ENCODE measurements around the gene CYP26C1.
"Not testable (repeated sequence)": the region's sequence is repeated elsewhere in the genome, so short reads cannot be mapped to it uniquely, and the experiment has no call there.

Gene CYP26C1

DNA sequence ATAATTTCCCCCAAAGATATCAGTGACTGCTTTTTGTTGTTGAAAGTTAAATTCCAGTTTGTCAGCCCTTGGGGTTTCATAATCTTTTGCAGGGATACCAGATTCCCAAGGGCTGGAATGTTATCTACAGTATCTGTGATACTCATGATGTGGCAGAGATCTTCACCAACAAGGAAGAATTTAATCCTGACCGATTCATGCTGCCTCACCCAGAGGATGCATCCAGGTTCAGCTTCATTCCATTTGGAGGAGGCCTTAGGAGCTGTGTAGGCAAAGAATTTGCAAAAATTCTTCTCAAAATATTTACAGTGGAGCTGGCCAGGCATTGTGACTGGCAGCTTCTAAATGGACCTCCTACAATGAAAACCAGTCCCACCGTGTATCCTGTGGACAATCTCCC is 16.3 kb downstream of the CYP26C1 start:
- FAIRE-seq = no peak
- DNase-seq (ENCODE audit: low spot score) = no peak

DNA sequence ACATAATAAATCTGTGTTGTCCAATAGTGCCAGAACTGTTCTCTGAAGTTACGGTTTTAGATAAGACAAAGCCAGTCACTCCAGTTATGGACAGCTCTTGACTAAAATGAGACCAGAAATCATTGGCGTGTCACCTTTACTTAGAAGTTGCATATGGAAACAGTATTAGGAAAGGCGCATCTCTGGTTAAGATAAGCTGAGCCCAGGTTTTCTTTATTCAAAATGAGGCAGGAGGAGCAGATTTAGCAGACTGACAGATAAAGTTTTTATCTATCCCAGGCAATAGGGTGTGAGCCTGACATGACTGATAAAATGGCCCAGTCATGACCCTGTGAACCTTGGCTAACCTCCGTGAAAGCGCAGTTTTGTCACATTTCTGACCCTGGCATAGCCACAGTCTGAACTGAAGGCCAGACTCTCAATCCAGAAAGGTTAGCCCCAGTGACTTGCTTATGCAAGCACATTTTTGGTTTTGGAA is 17.3 kb downstream of the CYP26C1 start:
- no peak for DNase-seq (ENCODE audit: low spot score)
- no peak for FAIRE-seq

DNA sequence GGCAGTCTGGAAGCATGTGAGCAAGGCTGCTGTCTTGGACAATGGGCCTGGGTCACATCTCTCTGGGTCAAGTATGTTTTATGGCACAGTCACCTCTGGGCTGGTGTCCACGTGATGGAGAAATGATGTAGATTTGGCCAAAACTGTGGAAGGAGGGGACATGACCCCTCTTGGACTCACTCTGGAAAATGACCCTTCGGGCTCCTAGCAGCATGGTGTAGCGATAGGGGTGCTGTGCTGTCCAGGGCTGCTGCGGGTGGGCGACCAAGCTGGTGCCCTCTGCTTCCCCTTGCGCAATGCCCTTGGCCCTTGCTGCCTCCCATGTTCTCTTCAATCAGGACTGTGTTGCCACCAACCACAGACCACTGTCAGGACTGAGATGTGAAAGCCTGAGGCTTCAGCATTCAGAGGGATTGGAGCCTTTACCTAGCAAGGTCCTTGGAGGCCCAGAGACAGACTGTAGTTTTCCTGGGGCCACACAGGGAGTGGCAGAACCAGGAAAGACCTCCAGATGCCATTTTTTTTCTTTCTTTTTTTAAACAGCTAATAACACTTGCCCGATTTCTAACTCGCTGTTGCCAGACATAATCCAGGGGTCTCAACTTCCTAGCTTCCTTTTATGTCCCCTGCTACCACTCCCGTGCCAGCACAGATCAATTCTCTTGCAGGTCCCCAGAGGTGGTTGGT is 19.2 kb downstream of the CYP26C1 start:
- FAIRE-seq (no peak), DNase-seq (ENCODE audit: low spot score) (no peak)

DNA sequence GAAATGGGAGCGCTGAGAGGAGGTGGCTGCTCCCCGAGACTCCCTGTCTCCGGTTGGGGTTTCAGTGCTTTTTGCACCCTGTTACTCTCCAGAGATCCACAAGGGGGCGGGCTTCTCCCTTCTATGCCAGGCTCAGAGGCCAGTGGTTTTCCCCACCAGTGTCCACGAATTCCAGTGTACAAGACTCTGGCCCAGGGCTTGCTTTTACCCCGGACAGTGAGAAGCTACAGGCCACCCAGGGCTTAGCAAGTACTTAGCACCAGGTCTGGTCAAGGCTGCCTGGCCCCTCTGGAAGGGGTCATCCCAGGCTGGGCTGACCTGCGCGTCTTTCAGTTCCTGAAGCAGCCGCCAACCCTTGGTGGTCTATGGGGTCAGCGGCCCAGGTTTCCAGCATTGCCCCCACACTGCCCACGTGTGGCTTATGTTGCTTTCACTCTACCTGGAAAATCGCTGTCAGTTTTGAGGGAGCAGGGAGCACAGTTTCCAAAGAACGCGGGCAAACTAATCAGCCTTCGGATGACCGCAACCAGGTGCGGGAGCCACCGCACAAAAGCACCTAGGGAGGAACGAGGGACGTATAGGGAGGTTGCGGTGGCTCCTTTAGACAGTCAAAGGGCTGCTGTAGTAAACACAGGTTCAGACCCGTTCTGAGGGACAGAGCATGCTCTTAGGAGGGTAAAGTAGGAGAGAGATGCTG is 19.9 kb downstream of the CYP26C1 start:
- peak; percentile 50 for DNase-seq (ENCODE audit: low spot score)
- FAIRE-seq = no peak

DNA sequence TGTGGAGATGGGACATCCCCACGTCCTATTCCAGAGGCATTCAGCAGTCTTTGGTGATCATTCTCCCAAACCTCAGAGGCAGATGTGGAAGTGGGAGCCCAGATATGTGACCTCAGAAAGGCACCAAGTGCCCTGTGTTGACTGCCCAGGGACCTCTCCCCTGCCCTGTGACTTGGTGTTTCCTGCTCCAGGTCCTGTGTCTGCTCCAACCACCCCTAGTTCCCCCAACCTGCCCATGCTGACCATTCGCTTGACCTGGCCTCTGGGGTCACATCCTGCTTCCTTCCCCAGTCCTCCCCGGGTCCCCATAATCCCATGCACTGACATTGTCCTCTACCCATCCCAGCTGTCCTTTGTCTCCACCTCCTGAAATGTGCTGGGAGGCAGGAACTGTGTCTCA is 20.7 kb downstream of the CYP26C1 start:
- DNase-seq (ENCODE audit: low spot score) = no peak
- FAIRE-seq = no peak

DNA sequence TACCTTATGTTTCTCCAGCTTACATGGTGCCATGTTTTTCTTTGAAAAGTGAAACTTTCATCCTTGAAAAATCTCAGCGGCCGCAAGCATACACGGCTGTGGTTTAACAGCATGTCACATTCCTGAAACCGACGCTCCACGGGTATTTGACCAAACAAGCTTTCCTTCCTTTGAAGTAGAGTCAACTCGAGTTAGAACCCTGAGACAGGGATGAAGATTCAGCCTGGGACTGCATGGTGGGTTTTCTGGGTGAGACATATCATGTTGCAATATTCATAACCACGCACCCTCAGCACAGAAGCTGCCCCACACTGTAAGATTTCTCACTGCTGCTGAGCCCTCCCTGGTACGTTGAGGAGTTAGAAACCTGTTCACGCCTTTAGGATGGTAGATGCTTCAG is 21.2 kb downstream of the CYP26C1 start:
- DNase-seq (ENCODE audit: low spot score) (no peak), FAIRE-seq (no peak)

DNA sequence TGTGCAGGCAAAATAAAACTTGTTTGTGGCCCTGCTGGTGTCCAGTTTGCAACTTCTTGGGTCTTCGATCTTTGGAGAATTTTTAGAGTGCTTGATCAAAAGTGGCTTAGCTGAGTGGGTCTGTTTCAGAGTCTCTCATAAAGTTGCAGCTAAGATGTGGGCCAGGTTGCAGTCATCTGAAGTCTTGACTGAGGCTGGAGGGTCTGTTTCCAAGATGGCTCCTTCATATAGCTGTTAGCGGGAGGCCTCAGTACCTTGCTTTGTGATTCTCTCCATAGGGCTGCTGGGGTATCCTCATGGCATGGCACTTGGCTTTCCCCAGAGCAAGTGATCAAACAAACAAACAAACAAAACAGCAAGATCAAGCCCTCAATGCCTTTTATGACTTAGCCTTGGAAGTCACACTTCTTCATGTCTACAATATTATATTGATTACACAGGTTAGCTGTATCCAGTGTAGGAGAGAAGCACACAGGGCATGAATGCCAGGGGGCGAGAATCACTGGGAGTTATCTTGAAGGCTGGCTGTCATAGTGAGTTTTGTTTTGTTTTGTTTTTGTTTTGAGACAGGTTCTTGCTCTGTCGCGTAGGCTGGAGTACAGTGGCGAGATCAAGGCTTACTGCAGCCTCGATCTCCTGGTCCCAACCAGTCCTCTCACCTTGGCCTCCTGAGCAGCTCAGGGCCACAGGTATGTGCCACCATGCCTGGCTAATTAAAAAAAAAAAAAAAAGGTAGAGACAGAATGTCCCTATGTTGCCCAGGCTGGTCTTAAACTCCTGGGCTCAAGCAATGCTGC is 23.3 kb downstream of the CYP26C1 start:
- DNase-seq (ENCODE audit: low spot score) = no peak

DNA sequence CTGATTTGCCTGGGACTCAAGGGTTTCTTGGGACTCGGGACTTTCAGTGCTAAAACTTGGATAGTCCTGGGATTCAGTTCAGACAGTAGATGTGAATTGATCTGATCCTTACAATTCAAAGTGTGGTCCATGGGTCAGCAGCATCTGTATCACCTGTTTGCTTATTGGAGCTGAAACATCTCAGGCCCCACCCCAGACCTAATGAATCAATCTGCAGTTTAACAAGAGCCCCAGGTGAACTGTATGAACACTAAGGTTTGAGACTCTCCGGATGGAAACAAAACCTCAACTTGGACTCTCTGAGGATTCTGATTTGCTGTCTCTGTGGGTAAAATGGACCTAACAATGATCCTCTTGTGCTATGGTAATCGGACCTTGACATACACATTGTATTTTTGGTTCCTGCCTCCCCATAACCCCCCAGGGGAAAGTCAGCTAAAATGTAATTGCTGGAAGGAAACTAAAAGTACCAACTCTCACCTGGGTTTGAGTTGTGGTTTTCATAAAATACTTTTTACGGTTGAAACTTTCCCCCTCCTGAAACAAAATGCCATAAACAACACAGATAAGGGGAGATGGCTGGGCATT is 24.8 kb downstream of the CYP26C1 start:
- DNase-seq (ENCODE audit: low spot score) = no peak
- FAIRE-seq = no peak

More for the DNA sequence above, 23.3 kb downstream of the CYP26C1 start:
- no peak for FAIRE-seq

DNA sequence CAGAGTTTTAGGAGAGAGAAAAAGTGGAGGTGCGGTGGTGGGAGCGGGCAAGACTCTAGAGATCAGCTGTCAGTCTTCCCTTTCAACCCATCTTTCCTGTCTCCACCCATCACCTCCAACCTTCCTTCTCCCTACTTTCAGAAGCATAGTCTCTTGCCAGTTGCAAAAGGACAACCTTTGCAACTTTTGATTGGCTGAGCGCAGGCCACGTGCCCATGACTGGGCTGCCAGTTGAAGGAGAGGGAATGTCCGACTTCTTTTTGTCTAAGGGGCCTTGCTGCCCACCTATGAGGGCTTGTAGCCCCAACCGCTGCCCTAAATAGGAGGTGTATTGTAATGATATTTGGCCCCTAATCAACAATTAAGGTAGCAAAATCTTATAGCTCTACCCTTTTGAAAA is 25.7 kb downstream of the CYP26C1 start:
- no peak for FAIRE-seq
- DNase-seq (ENCODE audit: low spot score) = no peak

DNA sequence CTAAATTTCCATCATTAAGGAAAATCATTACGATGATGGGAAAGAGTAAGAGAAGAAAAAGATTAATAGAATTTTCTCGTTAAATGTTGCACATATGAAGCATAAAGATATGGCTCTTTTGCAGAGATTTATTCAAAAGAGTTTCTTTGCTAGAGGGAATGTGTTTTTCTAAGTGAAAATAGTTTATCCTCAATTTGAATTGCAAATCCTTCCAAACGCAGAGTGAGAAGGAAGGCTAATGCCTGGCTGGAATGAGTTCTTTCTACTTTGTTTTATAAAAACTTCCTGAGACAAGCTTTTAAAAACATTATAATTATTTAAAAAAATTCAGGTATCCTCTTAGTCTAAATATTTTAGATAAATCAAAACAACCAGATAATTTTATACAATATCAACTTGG is 27.2 kb downstream of the CYP26C1 start:
- DNase-seq (ENCODE audit: low spot score) = no peak
- FAIRE-seq = no peak

DNA sequence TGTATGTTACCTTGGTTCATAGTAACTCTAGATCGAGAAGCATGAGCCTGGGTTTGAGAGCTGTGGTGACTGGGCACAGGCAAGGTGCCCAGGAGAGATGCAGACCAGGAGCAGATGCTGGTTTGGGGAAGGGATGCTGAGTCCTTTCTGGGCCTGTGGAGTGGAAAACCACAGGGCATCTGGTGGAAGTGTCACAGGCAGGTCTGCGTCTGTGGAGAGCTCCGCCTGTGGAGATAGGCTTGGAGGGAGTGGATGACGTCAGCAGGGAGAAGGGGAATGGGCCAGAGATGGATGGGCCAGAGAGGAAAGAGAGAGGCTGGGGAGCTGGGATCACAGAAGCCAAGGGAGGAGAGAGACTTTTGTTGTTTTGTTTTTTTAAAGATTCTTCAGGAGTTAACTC is 27.9 kb downstream of the CYP26C1 start:
- DNase-seq (ENCODE audit: low spot score) = no peak
- no peak for FAIRE-seq

DNA sequence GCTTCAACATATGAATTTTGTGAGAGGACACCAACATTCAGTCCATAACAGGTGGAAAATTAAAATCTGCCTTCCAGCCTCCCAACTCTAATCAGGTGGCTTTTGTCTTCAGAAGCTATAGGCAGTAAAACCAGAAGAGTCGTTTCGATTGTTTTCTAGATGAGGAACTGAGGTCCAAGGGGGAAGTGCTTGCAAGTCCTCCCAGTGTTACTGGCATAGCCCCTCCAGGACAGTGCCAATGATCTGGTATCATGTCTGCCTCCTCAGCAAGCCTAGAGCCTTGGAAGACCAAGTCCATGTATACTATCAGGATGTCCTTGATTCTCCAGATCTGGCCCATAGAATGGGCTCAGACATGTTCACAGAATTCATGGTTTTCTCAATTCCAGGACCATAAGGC is 30.0 kb downstream of the CYP26C1 start:
- no peak for FAIRE-seq
- DNase-seq (ENCODE audit: low spot score) = no peak

DNA sequence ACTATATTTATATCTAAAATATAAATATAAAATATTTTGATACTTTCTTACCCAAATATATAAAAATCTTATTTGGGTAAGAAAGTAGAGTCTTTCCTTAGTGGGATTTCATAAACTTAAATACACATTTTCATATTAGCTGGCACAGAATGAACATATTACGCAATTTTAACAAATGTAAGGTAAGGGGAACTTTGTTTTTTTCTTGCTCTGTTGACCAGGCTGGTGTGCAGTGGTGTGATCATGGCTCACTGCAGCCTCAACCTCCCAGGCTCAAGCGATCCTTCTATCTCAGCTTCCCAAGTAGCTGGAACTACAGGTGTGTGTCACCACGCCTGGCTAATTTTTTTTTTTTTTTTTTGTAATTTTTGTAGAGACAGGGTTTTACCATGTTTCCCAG is 31.4 kb downstream of the CYP26C1 start:
- no peak for DNase-seq (ENCODE audit: low spot score)
- peak; percentile 38 for FAIRE-seq

DNA sequence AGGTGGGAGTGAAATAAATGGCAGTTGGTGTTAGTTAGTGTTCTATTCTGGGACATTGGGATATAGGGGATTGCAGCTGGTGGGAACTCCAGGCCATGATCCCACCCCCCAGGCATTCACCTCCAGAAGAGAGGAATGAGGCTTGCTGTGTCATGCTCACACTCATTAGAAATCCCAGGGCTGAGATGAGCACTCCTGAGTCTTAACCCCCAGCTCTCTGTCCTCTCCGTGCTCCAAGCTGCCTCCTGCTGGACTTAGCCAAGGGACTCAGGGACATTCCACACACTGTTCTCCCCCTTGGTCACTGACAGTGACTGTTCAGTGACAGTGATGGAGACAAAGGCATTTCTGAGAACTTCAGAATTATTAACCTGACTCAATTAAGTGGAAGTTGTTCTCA is 34.6 kb downstream of the CYP26C1 start:
- DNase-seq (ENCODE audit: low spot score) (no peak), FAIRE-seq (no peak)

DNA sequence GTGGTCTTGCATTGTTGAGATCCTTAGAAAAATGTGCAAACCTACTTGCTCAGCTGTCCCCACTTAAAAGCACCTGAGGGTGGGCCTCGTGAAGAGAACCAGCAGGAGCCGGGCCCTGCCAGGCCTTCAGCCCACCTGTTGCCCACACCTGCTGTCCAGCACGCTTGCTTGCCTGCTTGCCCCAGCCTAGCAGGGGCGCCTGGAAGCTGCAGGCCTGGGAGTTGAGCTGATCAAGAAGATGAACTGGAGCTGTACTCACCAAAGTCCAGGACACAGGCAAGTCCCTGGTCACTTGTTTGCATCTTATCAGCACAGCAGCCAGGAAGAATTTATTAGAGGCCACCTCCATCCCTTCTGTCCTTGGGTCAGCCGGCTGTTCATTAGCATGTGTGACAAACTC is 36.3 kb downstream of the CYP26C1 start:
- FAIRE-seq (no peak), DNase-seq (ENCODE audit: low spot score) (no peak)

DNA sequence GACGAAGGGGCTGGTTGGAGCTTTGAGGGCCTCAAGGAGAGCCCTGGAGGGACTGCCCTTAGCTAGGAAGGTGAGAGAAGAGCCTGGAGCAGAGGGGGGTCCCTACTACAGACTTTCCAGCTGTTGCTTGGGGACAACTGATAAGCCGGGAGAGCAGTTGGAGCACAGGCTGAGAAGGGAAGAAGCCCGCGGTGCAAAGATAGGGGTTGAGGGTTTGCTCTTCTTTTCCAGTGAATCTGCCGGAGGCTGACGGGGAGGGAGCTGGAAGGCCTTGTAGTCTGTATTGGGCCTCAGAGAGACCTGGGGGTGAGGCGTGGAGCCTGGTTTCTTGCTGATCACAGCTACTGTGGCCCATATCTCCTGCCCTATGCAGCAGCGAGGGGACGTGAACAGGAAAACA is 36.8 kb downstream of the CYP26C1 start:
- DNase-seq (ENCODE audit: low spot score) = no peak
- FAIRE-seq = no peak

DNA sequence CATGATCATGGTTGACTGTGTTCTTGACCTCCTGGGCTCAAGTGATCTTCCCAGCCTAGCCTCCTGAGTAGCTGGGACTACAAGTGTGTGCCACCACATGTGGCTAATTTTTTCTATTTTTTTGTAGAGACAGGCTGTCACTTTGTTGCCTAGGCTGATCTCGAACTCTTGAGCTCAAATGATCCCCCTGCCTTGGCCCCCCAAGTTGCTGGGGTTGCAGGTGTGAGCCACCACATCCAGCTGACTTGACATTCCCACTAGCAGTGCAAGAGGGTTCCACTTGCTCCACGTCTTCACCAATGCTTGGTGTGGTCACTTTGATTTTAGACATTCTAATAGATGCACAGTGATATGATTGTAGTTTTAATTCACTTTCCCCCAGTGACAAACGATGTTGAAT is 38.2 kb downstream of the CYP26C1 start:
- DNase-seq (ENCODE audit: low spot score) = no peak
- no peak for FAIRE-seq

DNA sequence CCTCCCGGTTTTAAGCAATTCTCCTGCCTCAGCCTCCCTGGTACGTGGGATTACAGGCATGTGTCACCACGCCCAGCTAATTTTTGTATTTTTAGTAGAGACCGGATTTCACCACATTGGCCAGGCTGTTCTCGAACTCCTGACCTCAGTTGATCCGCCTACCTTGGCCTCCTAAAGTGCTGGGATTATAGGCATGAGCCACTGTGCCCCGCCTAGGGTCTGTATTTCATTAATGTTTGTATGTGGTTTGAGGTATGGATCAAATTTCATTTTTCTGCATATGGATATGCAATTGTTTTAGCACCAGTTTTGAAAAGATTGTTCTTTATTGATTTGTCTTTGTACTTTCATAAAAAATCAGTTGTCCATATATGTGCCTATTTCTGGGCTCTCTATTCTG is 39.1 kb downstream of the CYP26C1 start:
- no peak for DNase-seq (ENCODE audit: low spot score)
- no peak for FAIRE-seq

DNA sequence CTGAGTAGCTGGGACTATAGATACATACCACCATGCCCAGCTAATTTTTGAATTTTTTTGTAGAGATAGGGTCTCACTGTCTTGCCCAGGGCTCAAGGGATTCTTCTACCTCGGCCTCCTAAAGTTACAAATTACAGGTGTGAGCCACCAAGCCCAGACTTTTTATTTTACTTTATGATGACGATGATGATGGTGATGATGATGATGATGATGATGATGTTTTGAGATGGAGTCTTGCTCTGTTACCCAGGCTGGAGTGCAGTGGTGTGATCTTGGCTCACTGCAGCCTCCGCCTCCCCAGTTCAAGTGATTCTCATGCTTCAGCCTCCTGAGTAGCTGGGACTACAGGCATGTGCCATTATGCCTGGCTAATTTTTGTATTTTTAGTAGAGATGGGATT is 40.5 kb downstream of the CYP26C1 start:
- FAIRE-seq; DNase-seq (ENCODE audit: low spot score): not testable (repeated sequence)

DNA sequence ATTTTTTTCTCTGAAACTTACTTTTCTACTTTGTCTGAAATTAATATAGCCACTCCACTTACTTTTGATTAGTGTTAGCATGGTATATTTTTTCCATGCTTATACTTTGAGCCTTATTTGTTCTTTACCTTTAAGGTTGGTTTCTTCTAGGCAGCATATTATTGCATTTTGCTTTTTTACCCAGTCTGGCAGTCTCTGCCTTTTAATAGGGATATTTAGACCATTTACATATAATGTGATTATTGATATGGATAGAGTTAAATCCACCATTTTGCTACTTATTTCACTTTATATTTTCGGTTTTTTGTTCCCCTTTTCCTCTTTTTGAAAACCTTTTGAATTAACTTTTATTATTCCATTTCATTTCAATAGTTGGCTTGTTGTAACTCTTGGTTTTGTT is 43.4 kb downstream of the CYP26C1 start:
- no peak for FAIRE-seq
- no peak for DNase-seq (ENCODE audit: low spot score)

DNA sequence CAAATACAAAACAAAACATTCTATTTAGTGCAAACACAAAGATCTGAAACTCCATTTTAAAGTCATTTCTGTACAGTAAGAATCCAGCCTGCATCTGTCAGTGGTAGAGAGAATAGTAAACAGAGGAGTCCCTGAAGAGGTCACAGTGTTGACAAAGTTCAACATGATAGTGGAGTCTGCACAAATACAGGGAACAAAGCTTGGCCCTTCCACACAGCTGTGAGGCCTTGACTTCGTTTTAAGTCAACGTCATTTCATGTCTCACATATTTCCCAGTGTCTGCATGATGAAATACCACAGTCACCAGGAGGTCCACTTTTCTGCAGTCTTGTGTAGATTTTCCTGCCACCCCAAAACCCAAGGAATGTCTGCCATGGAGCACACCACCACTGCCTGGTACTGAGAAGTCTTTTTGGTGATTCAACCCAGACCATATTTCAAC is 46.1 kb downstream of the CYP26C1 start:
- FAIRE-seq = no peak
- DNase-seq (ENCODE audit: low spot score) = peak; percentile 63

All from RCC 7860 (cell line).